GM19351 (cell line): ENCODE results near the gene ST6GALNAC3.

ENCODE experiments used
- ATAC-seq: cut with Tn5 transposase; IDR thresholded peaks from one replicate; pipeline ENCODE4 v1.9.1; 2021; ENCODE audit warnings: mild to moderate bottlenecking, moderate library complexity; ENCODE audit not compliant: unreplicated experiment

Gene ST6GALNAC3

DNA sequence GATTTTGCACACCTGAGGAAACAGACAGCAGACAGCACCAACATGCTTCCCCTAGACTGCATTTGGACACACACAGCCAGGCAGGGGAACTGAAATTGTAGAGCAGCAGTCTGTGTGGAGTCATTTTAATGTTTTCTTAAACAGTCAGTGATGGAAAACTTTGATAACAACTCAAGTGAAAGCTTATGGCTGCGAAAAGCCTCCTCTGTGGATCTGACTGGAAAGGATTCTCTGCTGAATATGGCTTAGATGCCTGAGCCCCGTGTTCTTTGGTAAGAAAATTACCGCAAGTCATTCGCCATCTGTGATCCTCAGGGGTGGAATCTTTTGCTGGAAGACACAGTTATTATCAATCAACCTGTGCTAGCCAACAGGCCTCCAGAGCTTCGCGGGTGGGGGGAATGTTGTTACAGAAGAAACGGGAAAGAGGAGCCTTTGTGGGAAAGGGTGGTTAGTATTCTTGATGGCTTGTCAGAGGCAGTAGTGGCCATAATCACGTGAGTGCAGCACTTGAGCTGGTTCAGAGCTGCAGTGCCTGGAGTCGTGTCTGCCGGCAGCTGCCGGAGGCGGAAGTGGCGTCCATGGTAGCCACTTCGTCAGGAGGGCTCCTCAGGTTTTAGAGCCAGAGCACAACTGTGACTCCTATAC, 204.7 kb downstream of the ST6GALNAC3 start:
- ATAC-seq = no peak

GRCh38 chr1:76281306-76281705, 206.8 kb downstream of the ST6GALNAC3 start:
- ATAC-seq = no peak

GRCh38 chr1:76284842-76285241, 210.3 kb downstream of the ST6GALNAC3 start:
- no peak for ATAC-seq

DNA sequence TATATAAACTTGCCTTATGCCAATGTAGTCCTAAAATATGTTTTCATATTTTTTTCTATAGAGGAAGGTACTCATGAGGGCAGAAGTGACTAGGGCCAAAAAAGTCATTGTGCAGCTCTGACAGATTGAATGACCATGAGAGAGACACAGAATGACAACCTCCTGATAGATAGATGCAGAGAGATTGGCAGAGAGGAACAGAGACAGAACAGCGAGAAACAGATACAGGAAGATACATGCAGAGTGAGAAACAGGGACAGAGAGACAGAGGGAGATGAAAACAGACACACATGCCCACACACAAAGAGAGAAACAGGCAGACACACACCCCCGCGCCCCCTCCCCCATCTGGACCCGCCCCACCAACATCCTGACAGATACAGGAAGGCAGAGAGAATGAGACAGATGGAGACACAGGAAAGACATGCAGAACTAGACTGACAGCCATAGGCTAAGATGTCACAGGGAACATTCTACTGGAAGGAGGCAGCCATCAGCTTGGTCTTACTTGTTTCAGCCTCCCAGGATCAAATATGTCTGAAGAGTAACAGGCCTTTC, 211.1 kb downstream of the ST6GALNAC3 start:
- no peak for ATAC-seq

GRCh38 chr1:76287917-76288316, 213.4 kb downstream of the ST6GALNAC3 start:
- no peak for ATAC-seq

- no peak for ATAC-seq
Observed at GRCh38 chr1:76288758-76289483, 214.4 kb downstream of the ST6GALNAC3 start.

- ATAC-seq = no peak
Observed at GRCh38 chr1:76289692-76290091, 215.1 kb downstream of the ST6GALNAC3 start.

GRCh38 chr1:76290271-76290670, 215.7 kb downstream of the ST6GALNAC3 start:
- ATAC-seq = no peak

DNA sequence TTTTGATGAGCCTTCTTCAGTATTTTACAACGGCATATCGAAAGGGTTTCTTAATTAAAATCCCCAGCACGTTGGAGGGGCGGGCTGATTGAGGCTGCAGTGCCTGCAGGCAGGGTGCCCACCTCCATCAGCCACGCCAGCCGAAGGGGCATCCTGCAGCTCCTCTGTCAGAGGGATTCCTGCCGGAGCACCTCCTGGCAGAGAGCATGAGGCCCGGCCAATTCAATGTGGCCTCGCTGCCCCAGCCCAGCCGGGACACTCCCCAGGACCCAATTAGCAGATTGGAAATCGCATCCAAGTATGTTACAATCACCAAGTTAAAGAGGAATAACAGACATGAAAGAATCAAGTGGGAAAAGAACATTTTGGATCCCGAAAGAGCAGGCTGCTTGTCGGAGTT, 216.6 kb downstream of the ST6GALNAC3 start:
- ATAC-seq = no peak

DNA sequence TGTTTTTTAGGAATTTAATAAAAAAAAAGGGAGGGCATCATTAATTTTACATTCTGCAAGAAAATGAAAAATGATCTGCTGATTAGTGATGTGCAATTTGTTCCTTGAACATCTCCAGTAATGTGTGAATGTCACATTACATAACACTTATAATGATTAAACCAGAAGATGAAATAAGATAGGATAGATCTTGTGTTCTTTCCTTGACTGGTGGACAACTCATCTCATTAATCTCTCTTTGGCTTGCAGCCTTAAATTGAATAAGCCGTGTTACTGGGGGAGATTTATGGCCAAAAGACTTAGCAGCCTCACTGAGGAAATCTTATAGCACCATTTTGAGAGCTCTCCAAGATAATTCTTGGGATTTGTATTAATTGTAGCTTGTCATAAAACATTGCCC, 217.2 kb downstream of the ST6GALNAC3 start:
- ATAC-seq = no peak

- no peak for ATAC-seq
Observed at GRCh38 chr1:76292418-76293184, 218.1 kb downstream of the ST6GALNAC3 start.

GRCh38 chr1:76293831-76294230, 219.3 kb downstream of the ST6GALNAC3 start:
- ATAC-seq = no peak

GRCh38 chr1:76294482-76295194, 220.1 kb downstream of the ST6GALNAC3 start:
- peak; percentile 89 for ATAC-seq

DNA sequence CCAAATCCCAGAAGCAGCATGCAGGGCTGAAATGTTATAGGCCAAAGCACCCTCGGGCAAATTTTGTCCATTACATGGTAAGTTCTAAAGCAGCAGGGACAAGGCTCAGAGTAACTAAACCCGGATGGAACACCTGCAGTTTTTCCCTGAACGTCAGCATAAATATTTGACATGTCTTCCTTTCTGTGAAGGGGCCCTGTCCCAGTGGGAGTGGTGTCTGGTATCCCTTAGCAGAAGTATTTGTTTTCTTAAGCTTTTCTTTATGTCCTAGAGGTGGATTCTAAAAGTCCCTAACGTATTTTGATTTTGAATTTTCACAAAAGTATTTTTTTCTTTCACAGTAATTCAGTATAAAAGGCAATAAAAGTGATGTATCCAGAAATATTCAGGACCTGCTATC, 223.9 kb downstream of the ST6GALNAC3 start:
- no peak for ATAC-seq

DNA sequence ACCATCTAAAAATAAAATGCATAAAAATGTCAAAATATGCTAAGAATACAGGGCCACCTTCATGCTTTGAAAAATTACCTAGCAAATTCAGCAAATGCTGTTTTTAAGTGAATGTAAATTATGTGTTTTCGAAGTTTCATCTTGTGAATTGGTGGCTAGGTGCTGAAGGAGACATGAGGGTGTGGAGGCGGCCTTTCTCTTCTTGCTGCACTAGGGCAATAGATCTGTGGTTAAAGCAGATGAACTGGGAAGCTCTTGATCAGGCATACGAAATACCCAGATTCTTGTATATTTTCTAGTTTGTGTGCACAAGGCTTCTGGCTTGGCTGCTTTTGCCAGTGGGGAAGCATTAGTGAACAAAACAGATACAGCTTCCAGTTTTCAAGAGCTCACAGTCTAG, 224.5 kb downstream of the ST6GALNAC3 start:
- ATAC-seq = no peak

- no peak for ATAC-seq
Observed at GRCh38 chr1:76300556-76300955, 226.0 kb downstream of the ST6GALNAC3 start.

- ATAC-seq = no peak
Observed at GRCh38 chr1:76302711-76303339, 228.3 kb downstream of the ST6GALNAC3 start.

GRCh38 chr1:76303340-76303717, 228.8 kb downstream of the ST6GALNAC3 start:
- ATAC-seq = no peak

DNA sequence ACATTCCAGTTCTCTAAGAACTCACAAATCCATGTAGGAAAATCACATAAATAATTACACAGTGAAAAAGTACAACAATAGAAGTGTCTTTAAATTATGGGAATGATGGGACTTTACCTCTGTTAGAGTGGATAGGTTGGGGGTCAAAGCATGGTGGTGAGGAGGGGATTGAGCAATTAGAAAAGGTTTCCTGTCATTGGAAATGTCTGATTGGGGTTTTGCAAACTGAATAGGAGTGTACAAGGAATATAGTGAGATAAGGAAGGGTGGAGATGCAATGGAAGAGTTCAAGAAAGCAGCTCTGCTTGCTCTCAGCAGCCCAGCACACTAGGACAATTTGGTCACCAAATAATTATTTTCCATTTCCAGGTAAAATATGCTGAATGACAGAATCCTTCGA, 238.8 kb downstream of the ST6GALNAC3 start:
- ATAC-seq = no peak

DNA sequence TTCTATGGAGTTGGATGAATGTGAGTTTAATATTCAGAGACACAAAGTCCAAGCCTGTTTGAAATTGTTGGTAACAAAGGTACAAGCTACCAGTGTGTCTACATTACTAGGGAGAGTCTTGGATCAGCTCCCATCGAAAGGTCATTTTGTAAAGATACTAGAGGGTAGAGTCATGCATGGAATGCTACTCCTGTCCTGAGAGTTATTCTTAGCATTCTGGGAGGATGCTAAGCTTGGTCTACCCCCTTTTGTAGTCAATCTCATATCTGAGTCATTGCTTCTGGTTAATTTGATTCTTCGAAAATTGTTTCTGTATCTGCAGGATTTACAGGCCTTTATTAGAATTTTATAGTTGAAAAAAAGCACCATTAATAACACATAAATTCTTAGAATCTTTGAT, 240.2 kb downstream of the ST6GALNAC3 start:
- ATAC-seq = no peak
